Measurements from ENCODE around the gene DUSP12. TPM values are rescaled to one million over a fixed set of nuclear protein-coding genes. Genes with fewer than 3 reads are reported as not detected.

DUSP12 gene
- total and polyA plus RNA-seq, 2 experiments from 2014 or later = 28.4 to 37.2 TPM

DNA sequence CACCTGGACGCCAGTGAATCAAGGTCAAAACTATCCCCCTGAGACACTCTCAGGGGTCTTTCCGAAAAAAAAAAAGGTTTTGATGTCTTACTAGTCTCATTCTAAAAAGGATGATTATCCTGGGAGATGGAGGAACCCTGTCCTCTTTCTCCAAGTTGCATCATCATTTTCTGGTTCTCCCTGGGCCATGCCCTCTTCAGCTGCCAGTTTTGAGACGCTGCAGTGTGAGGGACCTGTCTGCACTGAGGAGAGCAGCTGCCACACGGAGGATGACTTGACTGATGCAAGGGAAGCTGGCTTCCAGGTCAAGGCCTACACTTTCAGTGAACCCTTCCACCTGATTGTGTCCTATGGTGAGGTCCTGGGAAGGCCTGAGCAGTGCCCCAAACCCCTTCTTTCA is 39.0 kb upstream of the DUSP12 start (continued):
- TF ChIP-seq, protein P1, sequence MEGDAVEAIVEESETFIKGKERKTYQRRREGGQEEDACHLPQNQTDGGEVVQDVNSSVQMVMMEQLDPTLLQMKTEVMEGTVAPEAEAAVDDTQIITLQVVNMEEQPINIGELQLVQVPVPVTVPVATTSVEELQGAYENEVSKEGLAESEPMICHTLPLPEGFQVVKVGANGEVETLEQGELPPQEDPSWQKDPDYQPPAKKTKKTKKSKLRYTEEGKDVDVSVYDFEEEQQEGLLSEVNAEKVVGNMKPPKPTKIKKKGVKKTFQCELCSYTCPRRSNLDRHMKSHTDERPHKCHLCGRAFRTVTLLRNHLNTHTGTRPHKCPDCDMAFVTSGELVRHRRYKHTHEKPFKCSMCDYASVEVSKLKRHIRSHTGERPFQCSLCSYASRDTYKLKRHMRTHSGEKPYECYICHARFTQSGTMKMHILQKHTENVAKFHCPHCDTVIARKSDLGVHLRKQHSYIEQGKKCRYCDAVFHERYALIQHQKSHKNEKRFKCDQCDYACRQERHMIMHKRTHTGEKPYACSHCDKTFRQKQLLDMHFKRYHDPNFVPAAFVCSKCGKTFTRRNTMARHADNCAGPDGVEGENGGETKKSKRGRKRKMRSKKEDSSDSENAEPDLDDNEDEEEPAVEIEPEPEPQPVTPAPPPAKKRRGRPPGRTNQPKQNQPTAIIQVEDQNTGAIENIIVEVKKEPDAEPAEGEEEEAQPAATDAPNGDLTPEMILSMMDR (conservative IDR thresholded peaks at IDR 0.05; ENCODE audit: low read depth in 2 of 2) = no peak

- H3K4me1 Mint-ChIP-seq = no peaks in the 10 kb centered on the region; the same call in 1 of the 3 replicates
- Histone ChIP-seq H3F3A (replicated peaks; ENCODE audit: low read depth) (no peaks in the 10 kb centered on the region), H3K9me2 (ENCODE audit: insufficient read depth) (0 out of 2 replicates have a peak, but pooled peaks cover 2% of the 10 kb centered on the region), H4K20me1 (replicated peaks; ENCODE audit: insufficient read depth) (no peaks in the 10 kb centered on the region), H3K79me2 (replicated peaks; ENCODE audit: insufficient read depth) (no peaks in the 10 kb centered on the region), H3K4me1 (ENCODE audit: insufficient read depth) (no peaks in the 10 kb centered on the region), H2AFZ (peak overlapping the region; percentile 33; the same call in 1 of the 2 replicates), H3K27ac (ENCODE audit: low read depth) (no peak overlapping the region), H3K4me2 (no peak overlapping the region), H3K4me3 (no peak overlapping the region), H3K27me3 (ENCODE audit: insufficient read depth) (peaks cover 10% of the 10 kb centered on the region; the same call in 1 of the 2 replicates), H3K36me3 (ENCODE audit: insufficient read depth) (no peaks in the 10 kb centered on the region)
- peaks cover 8% of the 10 kb centered on the region for H3K27me3 Mint-ChIP-seq (ENCODE audit: insufficient read depth, low read depth, poor library complexity)
- H3K9me3 Mint-ChIP-seq = no peaks in the 10 kb centered on the region
- no peaks in the 10 kb centered on the region for H3K36me3 Mint-ChIP-seq (ENCODE audit: low read depth)
- no peak for ATAC-seq
- no peak for DNase-seq (ENCODE audit: low spot score)
- no peak overlapping the region for H3K4me3 Mint-ChIP-seq
- no peak overlapping the region for H3K27ac Mint-ChIP-seq
- TF ChIP-seq, protein P1 (conservative IDR thresholded peaks at IDR 0.05; ENCODE audit: low read depth in 2 of 2) = no peak
- TF ChIP-seq, protein P2, sequence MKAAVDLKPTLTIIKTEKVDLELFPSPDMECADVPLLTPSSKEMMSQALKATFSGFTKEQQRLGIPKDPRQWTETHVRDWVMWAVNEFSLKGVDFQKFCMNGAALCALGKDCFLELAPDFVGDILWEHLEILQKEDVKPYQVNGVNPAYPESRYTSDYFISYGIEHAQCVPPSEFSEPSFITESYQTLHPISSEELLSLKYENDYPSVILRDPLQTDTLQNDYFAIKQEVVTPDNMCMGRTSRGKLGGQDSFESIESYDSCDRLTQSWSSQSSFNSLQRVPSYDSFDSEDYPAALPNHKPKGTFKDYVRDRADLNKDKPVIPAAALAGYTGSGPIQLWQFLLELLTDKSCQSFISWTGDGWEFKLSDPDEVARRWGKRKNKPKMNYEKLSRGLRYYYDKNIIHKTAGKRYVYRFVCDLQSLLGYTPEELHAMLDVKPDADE (IDR thresholded peaks at IDR 0.05) = no peak
- TF ChIP-seq JUNB (IDR thresholded peaks at IDR 0.05; ENCODE audit: unreplicated experiment) = no peak
- no peak for TF ChIP-seq POLR2AphosphoS5 (IDR thresholded peaks at IDR 0.05; ENCODE audit: low read depth)
- no peak for TF ChIP-seq NANOG (IDR thresholded peaks at IDR 0.05; ENCODE audit: borderline replicate concordance)
- TF ChIP-seq, protein P3, sequence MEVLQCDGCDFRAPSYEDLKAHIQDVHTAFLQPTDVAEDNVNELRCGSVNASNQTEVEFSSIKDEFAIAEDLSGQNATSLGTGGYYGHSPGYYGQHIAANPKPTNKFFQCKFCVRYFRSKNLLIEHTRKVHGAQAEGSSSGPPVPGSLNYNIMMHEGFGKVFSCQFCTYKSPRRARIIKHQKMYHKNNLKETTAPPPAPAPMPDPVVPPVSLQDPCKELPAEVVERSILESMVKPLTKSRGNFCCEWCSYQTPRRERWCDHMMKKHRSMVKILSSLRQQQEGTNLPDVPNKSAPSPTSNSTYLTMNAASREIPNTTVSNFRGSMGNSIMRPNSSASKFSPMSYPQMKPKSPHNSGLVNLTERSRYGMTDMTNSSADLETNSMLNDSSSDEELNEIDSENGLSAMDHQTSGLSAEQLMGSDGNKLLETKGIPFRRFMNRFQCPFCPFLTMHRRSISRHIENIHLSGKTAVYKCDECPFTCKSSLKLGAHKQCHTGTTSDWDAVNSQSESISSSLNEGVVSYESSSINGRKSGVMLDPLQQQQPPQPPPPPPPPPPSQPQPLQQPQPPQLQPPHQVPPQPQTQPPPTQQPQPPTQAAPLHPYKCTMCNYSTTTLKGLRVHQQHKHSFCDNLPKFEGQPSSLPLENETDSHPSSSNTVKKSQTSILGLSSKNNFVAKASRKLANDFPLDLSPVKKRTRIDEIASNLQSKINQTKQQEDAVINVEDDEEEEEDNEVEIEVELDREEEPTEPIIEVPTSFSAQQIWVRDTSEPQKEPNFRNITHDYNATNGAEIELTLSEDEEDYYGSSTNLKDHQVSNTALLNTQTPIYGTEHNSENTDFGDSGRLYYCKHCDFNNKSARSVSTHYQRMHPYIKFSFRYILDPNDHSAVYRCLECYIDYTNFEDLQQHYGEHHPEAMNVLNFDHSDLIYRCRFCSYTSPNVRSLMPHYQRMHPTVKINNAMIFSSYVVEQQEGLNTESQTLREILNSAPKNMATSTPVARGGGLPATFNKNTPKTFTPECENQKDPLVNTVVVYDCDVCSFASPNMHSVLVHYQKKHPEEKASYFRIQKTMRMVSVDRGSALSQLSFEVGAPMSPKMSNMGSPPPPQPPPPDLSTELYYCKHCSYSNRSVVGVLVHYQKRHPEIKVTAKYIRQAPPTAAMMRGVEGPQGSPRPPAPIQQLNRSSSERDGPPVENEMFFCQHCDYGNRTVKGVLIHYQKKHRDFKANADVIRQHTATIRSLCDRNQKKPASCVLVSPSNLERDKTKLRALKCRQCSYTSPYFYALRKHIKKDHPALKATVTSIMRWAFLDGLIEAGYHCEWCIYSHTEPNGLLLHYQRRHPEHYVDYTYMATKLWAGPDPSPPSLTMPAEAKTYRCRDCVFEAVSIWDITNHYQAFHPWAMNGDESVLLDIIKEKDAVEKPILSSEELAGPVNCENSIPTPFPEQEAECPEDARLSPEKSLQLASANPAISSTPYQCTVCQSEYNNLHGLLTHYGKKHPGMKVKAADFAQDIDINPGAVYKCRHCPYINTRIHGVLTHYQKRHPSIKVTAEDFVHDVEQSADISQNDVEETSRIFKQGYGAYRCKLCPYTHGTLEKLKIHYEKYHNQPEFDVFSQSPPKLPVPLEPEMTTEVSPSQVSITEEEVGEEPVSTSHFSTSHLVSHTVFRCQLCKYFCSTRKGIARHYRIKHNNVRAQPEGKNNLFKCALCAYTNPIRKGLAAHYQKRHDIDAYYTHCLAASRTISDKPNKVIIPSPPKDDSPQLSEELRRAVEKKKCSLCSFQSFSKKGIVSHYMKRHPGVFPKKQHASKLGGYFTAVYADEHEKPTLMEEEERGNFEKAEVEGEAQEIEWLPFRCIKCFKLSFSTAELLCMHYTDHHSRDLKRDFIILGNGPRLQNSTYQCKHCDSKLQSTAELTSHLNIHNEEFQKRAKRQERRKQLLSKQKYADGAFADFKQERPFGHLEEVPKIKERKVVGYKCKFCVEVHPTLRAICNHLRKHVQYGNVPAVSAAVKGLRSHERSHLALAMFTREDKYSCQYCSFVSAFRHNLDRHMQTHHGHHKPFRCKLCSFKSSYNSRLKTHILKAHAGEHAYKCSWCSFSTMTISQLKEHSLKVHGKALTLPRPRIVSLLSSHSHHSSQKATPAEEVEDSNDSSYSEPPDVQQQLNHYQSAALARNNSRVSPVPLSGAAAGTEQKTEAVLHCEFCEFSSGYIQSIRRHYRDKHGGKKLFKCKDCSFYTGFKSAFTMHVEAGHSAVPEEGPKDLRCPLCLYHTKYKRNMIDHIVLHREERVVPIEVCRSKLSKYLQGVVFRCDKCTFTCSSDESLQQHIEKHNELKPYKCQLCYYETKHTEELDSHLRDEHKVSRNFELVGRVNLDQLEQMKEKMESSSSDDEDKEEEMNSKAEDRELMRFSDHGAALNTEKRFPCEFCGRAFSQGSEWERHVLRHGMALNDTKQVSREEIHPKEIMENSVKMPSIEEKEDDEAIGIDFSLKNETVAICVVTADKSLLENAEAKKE (CRISPR knock-in tag; IDR thresholded peaks at IDR 0.05) = no peak
- no peak for TF ChIP-seq EZH2phosphoT487 (IDR thresholded peaks at IDR 0.05; ENCODE audit: unreplicated experiment)
- no peak for TF ChIP-seq CREB1 (CRISPR knock-in tag; IDR thresholded peaks at IDR 0.05; ENCODE audit: low read depth)
- TF ChIP-seq ZNF114 (CRISPR knock-in tag; IDR thresholded peaks at IDR 0.05) = no peak
- no peak for TF ChIP-seq ZNF331 (CRISPR knock-in tag; IDR thresholded peaks at IDR 0.05; ENCODE audit: low read depth)
- TF ChIP-seq STAT1 (IDR thresholded peaks at IDR 0.05; ENCODE audit: unreplicated experiment) = no peak
Measured at GRCh38 chr1:161718559-161719324, 30.8 kb upstream of the DUSP12 start.

Data from GM23338 (cell line).